ENCODE data around the gene GNB1L. TPM values are rescaled to one million over a fixed set of nuclear protein-coding genes. Genes with fewer than 3 reads are reported as not detected.

Gene GNB1L
- polyA plus RNA-seq, 1 experiment, result 3.6 TPM

DNA sequence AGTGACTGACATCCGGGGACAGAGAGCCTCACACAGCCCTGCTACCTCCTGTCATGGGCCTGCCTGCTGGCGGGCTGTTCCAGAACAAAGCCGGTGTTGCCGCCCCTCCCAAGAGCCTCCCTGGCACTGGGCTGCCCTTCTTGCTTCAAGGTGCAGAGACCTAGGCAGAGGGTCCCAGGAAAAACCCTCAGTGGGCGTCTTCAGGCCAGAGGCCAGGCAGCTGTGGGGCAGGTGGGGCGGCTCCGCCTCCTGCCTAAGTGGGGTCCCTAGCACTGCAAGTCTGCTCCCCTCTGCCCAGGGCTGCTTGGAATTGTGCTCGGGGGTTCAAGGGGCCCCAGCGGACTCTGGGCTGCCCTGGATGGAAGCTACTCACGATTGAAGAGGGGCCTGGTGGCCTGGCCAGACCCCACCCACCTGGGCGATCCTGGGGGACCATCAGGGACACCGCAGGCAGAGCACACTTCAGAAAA is 20.4 kb upstream of the GNB1L start:
- TF ChIP-seq, protein P1, sequence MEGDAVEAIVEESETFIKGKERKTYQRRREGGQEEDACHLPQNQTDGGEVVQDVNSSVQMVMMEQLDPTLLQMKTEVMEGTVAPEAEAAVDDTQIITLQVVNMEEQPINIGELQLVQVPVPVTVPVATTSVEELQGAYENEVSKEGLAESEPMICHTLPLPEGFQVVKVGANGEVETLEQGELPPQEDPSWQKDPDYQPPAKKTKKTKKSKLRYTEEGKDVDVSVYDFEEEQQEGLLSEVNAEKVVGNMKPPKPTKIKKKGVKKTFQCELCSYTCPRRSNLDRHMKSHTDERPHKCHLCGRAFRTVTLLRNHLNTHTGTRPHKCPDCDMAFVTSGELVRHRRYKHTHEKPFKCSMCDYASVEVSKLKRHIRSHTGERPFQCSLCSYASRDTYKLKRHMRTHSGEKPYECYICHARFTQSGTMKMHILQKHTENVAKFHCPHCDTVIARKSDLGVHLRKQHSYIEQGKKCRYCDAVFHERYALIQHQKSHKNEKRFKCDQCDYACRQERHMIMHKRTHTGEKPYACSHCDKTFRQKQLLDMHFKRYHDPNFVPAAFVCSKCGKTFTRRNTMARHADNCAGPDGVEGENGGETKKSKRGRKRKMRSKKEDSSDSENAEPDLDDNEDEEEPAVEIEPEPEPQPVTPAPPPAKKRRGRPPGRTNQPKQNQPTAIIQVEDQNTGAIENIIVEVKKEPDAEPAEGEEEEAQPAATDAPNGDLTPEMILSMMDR (IDR thresholded peaks at IDR 0.05; ENCODE audit: insufficient read depth, low read depth, low read length), result no peak
- H3K27me3 ChIP-seq (ENCODE audit: control insufficient read depth, insufficient read depth, low read length), result no peaks in the 10 kb centered on the region
- peaks cover 8% of the 10 kb centered on the region for H3K36me3 ChIP-seq (ENCODE audit: control insufficient read depth, insufficient read depth, low read length)
- POLR2A ChIA-PET, result no interaction called here
- CTCF ChIA-PET, result interaction anchor here (3.1 kb wide), 1 partner anchor 144 kb away, joined by 13 read pairs; no protein-coding TSS in a partner anchor
- H3K4me3 ChIP-seq (ENCODE audit: low read depth, low read length), result no peak overlapping the region
- no peak for DNase-seq (ENCODE audit: low read depth)

DNA sequence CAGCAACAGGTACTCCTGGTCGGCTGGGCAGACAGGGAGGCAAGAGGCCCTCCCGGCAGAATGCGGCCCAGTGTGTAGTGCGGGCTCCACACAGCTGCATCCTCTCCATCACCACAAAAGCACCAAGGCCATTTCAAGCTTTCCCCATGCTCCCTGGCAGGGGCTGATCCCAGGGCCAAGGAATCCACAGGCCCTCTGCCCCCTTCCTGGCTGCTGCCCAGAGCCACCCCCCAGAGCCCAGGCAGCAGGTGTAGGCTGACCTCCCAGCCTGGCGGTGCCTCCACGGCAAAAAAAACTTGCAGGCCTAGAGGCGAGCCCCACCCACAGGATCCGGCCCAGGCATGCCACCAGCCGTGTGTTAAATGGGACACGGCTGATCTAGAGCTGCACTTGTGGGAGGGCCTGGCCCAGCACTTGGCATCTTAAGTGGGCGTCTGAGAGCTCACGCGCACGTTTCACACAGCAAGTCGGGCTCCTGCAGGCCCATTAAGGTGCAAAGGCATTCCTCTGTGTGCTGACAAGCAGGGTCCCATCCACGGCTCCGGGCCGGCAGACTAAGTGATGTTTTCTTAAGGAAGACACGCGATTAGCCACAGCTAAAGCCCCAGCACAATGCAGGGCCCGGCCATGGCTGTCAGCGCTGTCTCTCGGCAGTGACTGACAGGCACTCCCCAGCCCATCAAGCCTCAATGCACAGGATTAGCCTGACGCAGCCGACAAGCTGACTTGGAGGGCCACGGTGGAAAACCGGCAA is 19.8 kb upstream of the GNB1L start:
- CTCF ChIA-PET, result interaction anchor here (3.1 kb wide), 1 partner anchor 144 kb away, joined by 13 read pairs; no protein-coding TSS in a partner anchor
- Histone ChIP-seq H3K36me3 (ENCODE audit: control insufficient read depth, insufficient read depth, low read length) (peaks cover 7% of the 10 kb centered on the region), H3K4me3 (ENCODE audit: low read depth, low read length) (no peak overlapping the region), H3K27me3 (ENCODE audit: control insufficient read depth, insufficient read depth, low read length) (no peaks in the 10 kb centered on the region)
- DNase-seq (ENCODE audit: low read depth), result no peak
- TF ChIP-seq, protein P1 (IDR thresholded peaks at IDR 0.05; ENCODE audit: insufficient read depth, low read depth, low read length), result no peak
- POLR2A ChIA-PET, result no interaction called here

DNA sequence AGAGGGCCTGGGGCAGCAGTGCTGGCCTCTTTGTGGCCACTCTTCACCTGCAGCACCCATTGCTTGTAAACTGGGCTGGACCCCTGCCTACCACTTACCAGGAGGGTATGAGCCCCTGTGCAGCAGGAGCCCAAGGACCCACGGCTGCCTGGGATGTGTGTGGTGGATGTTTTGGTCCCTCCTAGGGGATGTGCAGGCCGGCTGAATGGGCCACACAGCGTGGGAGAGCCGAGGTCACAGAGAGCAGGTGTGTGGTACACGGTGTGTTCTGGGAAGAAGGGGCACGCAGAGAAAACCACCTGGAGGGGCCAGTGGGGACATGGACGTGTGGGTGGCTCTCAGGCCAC is 19.3 kb upstream of the GNB1L start:
- Histone ChIP-seq H3K4me3 (ENCODE audit: low read depth, low read length) (no peak overlapping the region), H3K27me3 (ENCODE audit: control insufficient read depth, insufficient read depth, low read length) (no peaks in the 10 kb centered on the region), H3K36me3 (ENCODE audit: control insufficient read depth, insufficient read depth, low read length) (peaks cover 7% of the 10 kb centered on the region)
- CTCF ChIA-PET, result interaction anchor here (3.1 kb wide), 1 partner anchor 143 kb away, joined by 13 read pairs; no protein-coding TSS in a partner anchor
- no peak for DNase-seq (ENCODE audit: low read depth)
- TF ChIP-seq, protein P1 (IDR thresholded peaks at IDR 0.05; ENCODE audit: insufficient read depth, low read depth, low read length), result no peak
- POLR2A ChIA-PET, result no interaction called here

DNA sequence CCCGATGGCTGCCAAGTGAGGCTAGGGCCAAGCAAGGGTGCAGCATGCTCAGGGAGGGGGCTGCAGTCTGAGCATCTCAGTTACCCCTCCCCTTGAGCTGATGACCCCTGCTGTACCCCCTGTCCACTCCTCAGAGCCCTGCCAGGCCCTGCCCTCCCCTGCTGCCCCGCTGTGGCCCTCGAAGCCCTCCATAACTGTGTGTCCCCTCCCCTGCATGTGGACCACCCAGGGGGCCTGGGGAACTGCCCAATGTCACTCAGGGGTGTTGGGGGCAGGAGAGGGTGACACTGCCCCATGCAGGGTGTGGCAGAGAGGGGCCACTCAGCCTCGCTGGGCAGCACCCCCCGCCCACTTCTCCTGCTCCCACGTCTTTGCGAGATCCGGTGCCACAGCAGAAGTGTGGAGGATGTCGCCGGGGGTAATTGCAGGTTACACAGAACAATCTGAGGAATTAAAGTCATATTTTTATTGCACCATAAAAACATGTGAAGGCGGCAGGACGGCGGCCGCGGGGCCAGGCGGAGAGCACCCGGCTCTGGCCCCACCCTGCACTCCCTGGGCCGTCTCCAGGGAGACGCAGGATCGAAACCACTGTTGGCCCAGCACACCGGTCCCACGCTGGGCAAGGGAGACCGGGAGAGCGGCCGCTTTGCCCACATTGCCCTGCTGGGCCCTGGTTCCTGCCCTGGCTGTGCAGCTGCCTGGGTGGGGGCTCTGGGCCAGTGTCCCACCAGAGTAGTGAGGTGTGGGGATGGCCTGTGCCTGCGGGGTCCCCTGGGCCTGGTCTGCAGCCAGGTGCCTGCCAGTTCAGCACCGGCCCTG is 18.7 kb upstream of the GNB1L start:
- no peak for DNase-seq (ENCODE audit: low read depth)
- H3K36me3 ChIP-seq (ENCODE audit: control insufficient read depth, insufficient read depth, low read length), result peaks cover 7% of the 10 kb centered on the region
- CTCF ChIA-PET, result interaction anchor here (3.1 kb wide), 1 partner anchor 142 kb away, joined by 13 read pairs; no protein-coding TSS in a partner anchor
- no peaks in the 10 kb centered on the region for H3K27me3 ChIP-seq (ENCODE audit: control insufficient read depth, insufficient read depth, low read length)
- TF ChIP-seq, protein P1 (IDR thresholded peaks at IDR 0.05; ENCODE audit: insufficient read depth, low read depth, low read length), result no peak
- POLR2A ChIA-PET, result no interaction called here
- no peak overlapping the region for H3K4me3 ChIP-seq (ENCODE audit: low read depth, low read length)

DNA sequence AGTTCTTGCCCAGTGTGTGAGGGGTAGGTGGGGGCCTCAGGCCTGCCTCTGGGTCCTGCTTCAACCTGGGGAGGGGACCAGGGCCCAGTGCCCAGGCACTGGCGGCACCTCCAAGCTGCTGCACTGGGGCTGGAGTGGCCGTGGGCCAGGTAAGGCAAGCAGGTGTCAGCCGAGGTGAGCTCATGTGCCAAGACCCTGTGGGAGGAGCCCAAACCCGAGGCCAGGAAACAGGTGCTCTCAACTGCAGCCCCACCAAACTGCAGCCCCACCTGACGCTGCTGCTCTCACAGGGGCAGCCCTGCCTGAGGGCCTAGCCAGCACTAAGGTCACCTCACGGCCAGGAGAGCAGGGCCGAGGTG is 18.1 kb upstream of the GNB1L start:
- TF ChIP-seq, protein P1 (IDR thresholded peaks at IDR 0.05; ENCODE audit: insufficient read depth, low read depth, low read length), result no peak
- CTCF ChIA-PET, result no interaction called here
- no peak for DNase-seq (ENCODE audit: low read depth)
- POLR2A ChIA-PET, result no interaction called here
- no peak overlapping the region for H3K4me3 ChIP-seq (ENCODE audit: low read depth, low read length)
- H3K27me3 ChIP-seq (ENCODE audit: control insufficient read depth, insufficient read depth, low read length), result no peaks in the 10 kb centered on the region
- H3K36me3 ChIP-seq (ENCODE audit: control insufficient read depth, insufficient read depth, low read length), result peaks cover 5% of the 10 kb centered on the region

Data from BJ (cell line).